Neural progenitor cell (in vitro differentiated cells): ENCODE data around the gene MLNR.

ENCODE experiments used
- EZH2 ChIP-seq: fragments of 200-600 bp; sonication (generic); IDR thresholded peaks from 2 replicates; pipeline ENCODE4 v1.6.1; 2017; ENCODE audit warnings: antibody characterized with exemption, mild to moderate bottlenecking, moderate library complexity
- EZH2phosphoT487 ChIP-seq: fragments of 200-600 bp; sonication (generic); IDR thresholded peaks from 2 replicates; pipeline ENCODE4 v1.6.1; 2017; ENCODE audit warnings: antibody characterized with exemption
- TF ChIP-seq, protein P1 (sequence below): fragments of 200-600 bp; sonication (generic); IDR thresholded peaks from 2 replicates; pipeline ENCODE4 v1.5.1; 2017; ENCODE audit warnings: antibody characterized with exemption, mild to moderate bottlenecking

DNA sequence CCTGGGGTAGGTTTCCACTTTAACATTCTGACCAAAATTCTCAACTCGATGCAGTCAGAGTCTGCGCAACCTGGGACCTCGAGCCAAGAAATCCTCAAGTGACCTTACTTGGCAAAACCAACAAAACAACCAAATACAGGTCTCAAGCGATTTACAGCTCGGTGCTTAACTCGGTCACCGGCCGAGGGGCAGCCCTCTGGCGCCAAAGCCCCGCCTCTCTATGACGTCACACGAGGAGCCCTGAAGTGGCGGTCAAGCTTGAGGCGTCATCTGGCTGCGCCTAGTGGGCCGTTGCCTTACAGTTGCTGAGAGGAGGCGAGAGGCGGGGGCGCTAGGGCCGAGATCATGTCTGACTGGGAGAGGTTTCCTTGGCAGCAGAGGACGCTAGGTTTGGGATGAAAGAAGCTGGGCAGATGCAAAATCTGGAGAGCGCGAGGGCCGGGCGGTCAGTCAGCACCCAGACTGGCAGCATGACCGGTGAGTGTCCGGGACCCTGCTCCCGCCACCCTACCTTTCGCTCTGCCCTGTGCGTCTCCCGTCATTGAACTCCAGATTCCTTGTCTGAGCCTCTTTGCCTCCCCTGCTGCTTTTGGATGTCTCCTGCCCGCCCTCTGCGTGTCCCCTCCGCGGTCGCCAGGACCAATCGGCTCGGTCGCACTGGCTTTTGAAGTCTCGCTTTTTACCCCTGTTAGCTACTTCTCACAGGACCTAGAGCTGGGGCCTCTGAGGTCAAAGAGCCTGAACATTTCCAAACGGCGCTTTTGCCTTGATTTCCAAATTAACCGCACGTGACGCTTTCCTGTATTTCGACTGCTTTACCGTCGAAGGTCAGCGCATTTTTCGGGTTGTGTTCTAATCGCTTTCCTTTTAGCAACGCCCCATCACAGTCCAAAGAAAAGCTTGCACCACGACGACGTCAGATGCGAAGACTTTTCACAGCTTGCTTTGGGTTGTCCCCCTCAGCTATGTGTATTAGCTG is 27.8 kb downstream of the MLNR start, which contains the start of gene CDADC1:
- TF ChIP-seq, protein P1, sequence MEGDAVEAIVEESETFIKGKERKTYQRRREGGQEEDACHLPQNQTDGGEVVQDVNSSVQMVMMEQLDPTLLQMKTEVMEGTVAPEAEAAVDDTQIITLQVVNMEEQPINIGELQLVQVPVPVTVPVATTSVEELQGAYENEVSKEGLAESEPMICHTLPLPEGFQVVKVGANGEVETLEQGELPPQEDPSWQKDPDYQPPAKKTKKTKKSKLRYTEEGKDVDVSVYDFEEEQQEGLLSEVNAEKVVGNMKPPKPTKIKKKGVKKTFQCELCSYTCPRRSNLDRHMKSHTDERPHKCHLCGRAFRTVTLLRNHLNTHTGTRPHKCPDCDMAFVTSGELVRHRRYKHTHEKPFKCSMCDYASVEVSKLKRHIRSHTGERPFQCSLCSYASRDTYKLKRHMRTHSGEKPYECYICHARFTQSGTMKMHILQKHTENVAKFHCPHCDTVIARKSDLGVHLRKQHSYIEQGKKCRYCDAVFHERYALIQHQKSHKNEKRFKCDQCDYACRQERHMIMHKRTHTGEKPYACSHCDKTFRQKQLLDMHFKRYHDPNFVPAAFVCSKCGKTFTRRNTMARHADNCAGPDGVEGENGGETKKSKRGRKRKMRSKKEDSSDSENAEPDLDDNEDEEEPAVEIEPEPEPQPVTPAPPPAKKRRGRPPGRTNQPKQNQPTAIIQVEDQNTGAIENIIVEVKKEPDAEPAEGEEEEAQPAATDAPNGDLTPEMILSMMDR = no peak
- TF ChIP-seq EZH2 (no peak), EZH2phosphoT487 (no peak)
